CD4-positive, CD25-positive, alpha-beta regulatory T cell (primary cell): ENCODE data around the gene GNG13. TPM values are rescaled to one million over a fixed set of nuclear protein-coding genes. Genes with fewer than 3 reads are reported as not detected.
"Not testable (repeated sequence)": the region's sequence is repeated elsewhere in the genome, so short reads cannot be mapped to it uniquely, and the experiment has no call there.

Experiments used
- ATAC-seq, 2 donors: fragments of 150-1000 bp; cut with Tn5 transposase; one replicate each; pipeline ENCODE4 v1.10.0; 2021; ENCODE audit warnings: low read depth in 2 of 2, moderate number of reproducible peaks in 2 of 2, moderate library complexity in 1 of 2
- DNase-seq, 3 donors: peaks; one replicate each; pipeline versions ENCODE4 v3.0.0 to v3.0.0-alpha.2; 2012 to 2022; ENCODE audit warnings: mixed read lengths in 1 of 3
- H3K27ac ChIP-seq: one replicate; pipeline ENCODE4 v1.7.0; 2013; ENCODE audit warnings: mild to moderate bottlenecking, low read length; ENCODE audit not compliant: insufficient read depth, poor library complexity, severe bottlenecking
- H3K27me3 ChIP-seq: one replicate; pipeline ENCODE4 v1.7.0; 2013; ENCODE audit warnings: low read length; ENCODE audit not compliant: control insufficient read depth, insufficient read depth
- H3K36me3 ChIP-seq: one replicate; pipeline ENCODE4 v1.7.0; 2013; ENCODE audit warnings: mild to moderate bottlenecking, low read length, moderate library complexity; ENCODE audit not compliant: control insufficient read depth, insufficient read depth
- H3K4me1 ChIP-seq: 2 replicates; pipeline ENCODE4 v1.7.0; 2013; ENCODE audit warnings: mild to moderate bottlenecking, low read length; ENCODE audit not compliant: insufficient read depth, control insufficient read depth, poor library complexity, severe bottlenecking
- H3K4me3 ChIP-seq: one replicate; pipeline ENCODE4 v1.7.0; 2013; ENCODE audit warnings: low read depth, mild to moderate bottlenecking, low read length, moderate library complexity
- H3K9me3 ChIP-seq, 2 experiments: 1 replicate in 1 of 2; 2 replicates in 1 of 2; pipeline ENCODE4 v1.7.0; 2013; ENCODE audit warnings: low read length in 2 of 2, mild to moderate bottlenecking in 1 of 2, moderate library complexity in 1 of 2; ENCODE audit not compliant: control insufficient read depth in 2 of 2
- H3K27ac Mint-ChIP-seq, 3 donors: one replicate each; pipeline ENCODE4 v1.8.0; 2020 to 2022; ENCODE audit warnings: mild to moderate bottlenecking in 3 of 3, mixed read lengths in 3 of 3, moderate library complexity in 2 of 3
- H3K27me3 Mint-ChIP-seq: one replicate; pipeline ENCODE4 v1.8.0; 2022; ENCODE audit warnings: mild to moderate bottlenecking, mixed read lengths
- H3K36me3 Mint-ChIP-seq: one replicate; pipeline ENCODE4 v1.8.0; 2020; ENCODE audit warnings: mixed read lengths
- H3K4me1 Mint-ChIP-seq, 4 donors: one replicate each; pipeline ENCODE4 v1.8.0; 2020 to 2022; ENCODE audit warnings: mixed read lengths in 4 of 4, mild to moderate bottlenecking in 1 of 4
- H3K4me3 Mint-ChIP-seq, 4 donors: one replicate each; pipeline ENCODE4 v1.8.0; 2020 to 2022; ENCODE audit warnings: mild to moderate bottlenecking in 4 of 4, mixed read lengths in 4 of 4, moderate library complexity in 3 of 4
- H3K9me3 Mint-ChIP-seq, 7 donors: one replicate each; pipeline ENCODE4 v1.8.0; 2020 to 2022; ENCODE audit warnings: mixed read lengths in 7 of 7, mild to moderate bottlenecking in 3 of 7, moderate library complexity in 2 of 7
- polyA plus RNA-seq, 4 donors: library from polyadenylated mRNA; unstranded; fragments of 300-500 nt; fragmentation: Illumina TruSeq; gene quantifications; one replicate each; pipeline ENCODE4 v1.2.3, GENCODE V29; 2021
- total RNA-seq: library from RNA; stranded (reverse); gene quantifications from one replicate; pipeline ENCODE4 v1.2.3, GENCODE V29; 2022

GNG13 gene
- total and polyA plus RNA-seq, 5 donors from 2014 or later: not detected

DNA sequence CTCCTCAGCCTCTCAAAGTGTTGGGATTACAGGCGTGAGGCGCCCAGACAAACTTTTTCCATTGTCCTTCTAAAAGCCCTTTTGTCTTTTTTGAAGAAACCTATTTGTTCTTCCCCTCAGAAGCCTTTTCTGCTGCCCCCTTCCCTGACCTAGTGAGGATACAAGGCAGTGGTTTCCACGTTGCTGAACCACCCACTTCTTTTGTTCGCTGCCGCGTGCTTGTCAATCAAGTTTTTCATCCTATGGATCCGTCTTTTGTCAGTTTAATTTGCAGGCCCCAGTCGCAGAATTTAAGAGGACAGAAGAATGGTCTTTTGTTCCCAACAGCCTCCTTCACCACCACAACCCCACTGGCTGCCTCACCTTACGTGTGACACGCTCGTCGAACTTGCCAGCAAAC lies 20.2 kb upstream of the GNG13 start:
- Mint-ChIP-seq H3K9me3 (no peaks in the 10 kb centered on the region), H3K4me1 (peaks cover 0 to 13% (median 7%) of the 10 kb centered on the region in 4 donors), H3K27me3 (peaks cover 8% of the 10 kb centered on the region), H3K4me3 (no peak overlapping the region), H3K36me3 (no peaks in the 10 kb centered on the region), H3K27ac (peak overlapping the region in 1 of 3 donors; percentile 82)
- Histone ChIP-seq H3K9me3 (no peaks in the 10 kb centered on the region), H3K27me3 (peaks cover 6% of the 10 kb centered on the region), H3K4me1 (peaks cover 9% of the 10 kb centered on the region), H3K36me3 (no peaks in the 10 kb centered on the region), H3K27ac (no peak overlapping the region), H3K4me3 (no peak overlapping the region)
- DNase-seq: no peak
- no peak for ATAC-seq

DNA sequence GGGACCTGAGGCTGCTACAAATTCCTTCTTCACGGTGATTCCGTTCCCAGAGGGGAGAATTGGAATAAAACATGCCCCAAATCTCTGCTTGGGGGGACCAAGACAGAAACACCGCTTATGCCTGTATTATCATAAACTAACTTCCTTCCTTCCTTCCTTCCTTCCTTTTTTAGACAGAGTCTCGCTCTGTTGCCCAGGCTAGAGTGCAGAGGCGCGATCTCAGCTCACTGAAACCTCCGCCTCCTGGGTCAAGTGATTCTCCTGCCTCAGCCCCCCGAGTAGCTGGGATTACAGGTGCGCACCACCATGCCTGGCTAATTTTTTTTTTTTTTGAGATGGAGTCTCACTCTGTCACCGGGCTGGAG lies 19.5 kb upstream of the GNG13 start:
- not testable (repeated sequence) for H3K4me3 ChIP-seq, H3K9me3 Mint-ChIP-seq, H3K27me3 ChIP-seq, H3K27ac ChIP-seq, H3K4me3 Mint-ChIP-seq, H3K9me3 ChIP-seq, H3K36me3 Mint-ChIP-seq, H3K27ac Mint-ChIP-seq, H3K36me3 ChIP-seq, DNase-seq, ATAC-seq, H3K4me1 ChIP-seq
- Mint-ChIP-seq H3K4me1 (peaks cover 0 to 13% (median 7%) of the 10 kb centered on the region in 4 donors), H3K27me3 (peaks cover 13% of the 10 kb centered on the region)

DNA sequence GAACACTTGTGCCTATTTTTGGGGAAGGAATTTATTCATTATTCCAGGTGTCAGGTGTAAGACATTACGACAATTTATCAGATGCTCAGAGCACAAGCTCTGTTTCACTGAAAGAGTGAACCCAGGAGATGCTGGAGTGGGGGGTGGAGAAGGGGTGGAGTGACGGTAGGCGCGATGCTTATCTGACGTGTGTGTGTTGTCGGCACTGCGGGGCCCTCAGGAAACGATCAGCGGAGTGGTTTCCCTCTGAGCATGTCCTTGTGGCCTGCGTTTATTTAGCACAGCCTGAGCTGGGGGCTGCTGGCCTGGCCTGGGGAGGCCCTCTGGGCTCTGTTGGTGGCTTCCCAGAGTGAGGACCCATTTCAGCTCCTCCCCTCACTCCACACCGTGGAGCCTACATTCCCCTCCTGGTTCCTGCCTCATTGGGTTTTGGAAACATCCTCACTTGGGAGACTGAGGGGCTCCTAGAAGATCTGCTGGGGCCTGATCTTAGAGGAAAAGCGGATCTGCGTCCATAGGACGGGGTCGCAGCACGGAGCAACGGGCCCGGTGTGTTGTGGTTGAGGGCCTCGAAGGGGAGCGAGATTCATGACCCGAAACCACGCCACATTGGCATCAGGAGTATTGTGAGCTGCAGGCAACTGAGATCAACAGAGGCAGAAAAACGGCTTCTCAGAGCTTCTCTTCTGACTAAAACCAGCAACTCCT lies 19.0 kb upstream of the GNG13 start:
- peak in 2 of 3 donors; percentile 37 to 40 for DNase-seq
- ATAC-seq: peak; percentile 64 to 68

DNA sequence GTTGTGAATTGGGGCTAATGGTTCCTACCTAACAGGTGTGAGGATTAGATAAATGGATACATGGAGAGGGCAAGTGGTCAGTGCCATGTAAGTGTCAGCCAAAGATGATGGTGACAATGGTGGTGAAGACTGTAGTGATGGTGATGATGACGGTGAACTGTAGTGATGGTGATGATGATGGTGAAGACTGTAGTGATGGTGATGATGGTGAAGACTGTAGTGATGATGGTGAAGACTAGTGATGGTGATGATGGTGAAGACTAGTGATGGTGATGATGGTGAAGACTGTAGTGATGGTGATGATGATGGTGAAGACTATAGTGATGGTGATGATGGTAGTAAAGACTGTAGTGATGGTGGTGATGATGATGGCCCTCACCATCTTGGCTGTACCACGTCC lies 18.1 kb upstream of the GNG13 start:
- Mint-ChIP-seq H3K4me1 (peaks cover 0 to 16% (median 7%) of the 10 kb centered on the region in 4 donors), H3K27me3 (peaks cover 26% of the 10 kb centered on the region), H3K4me3 (no peak overlapping the region), H3K27ac (no peak overlapping the region), H3K9me3 (no peaks in the 10 kb centered on the region), H3K36me3 (no peaks in the 10 kb centered on the region)
- H3K27me3 ChIP-seq: peaks cover 9% of the 10 kb centered on the region
- peaks cover 12% of the 10 kb centered on the region for H3K4me1 ChIP-seq
- no peaks in the 10 kb centered on the region for H3K36me3 ChIP-seq
- no peak overlapping the region for H3K4me3 ChIP-seq
- H3K27ac ChIP-seq: no peak overlapping the region
- ATAC-seq (no peak), DNase-seq (no peak)
- no peaks in the 10 kb centered on the region for H3K9me3 ChIP-seq

More for the DNA sequence above, 19.0 kb upstream of the GNG13 start:
- Mint-ChIP-seq H3K27me3 (peaks cover 18% of the 10 kb centered on the region), H3K9me3 (no peaks in the 10 kb centered on the region), H3K4me3 (peak overlapping the region in 1 of 4 donors; percentile 65), H3K36me3 (no peaks in the 10 kb centered on the region), H3K4me1 (peaks cover 0 to 13% (median 7%) of the 10 kb centered on the region in 4 donors), H3K27ac (peak overlapping the region in 1 of 3 donors; percentile 31)
- Histone ChIP-seq H3K27ac (no peak overlapping the region), H3K4me1 (peaks cover 9% of the 10 kb centered on the region), H3K9me3 (no peaks in the 10 kb centered on the region), H3K4me3 (no peak overlapping the region), H3K36me3 (no peaks in the 10 kb centered on the region), H3K27me3 (peaks cover 7% of the 10 kb centered on the region)

DNA sequence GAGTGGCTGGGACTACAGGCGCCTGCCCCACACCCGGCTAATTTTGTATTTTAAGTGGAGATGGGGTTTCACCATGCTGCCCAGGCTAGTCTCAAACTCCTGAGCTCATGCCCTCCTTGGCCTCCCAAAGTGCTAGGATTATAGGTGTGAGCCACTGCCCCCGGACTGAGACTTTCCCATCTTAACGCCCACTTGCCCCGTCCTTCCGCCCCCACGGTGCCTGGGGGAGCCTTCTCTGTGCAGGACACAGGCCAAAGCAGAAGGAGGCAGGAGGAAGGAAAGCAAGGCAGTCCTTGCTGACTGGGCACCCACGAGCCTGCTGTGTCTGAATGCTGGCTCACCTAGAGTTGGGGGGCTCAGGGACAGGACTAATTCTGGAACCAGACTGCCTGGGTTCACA lies 17.6 kb upstream of the GNG13 start:
- ATAC-seq: no peak
- no peaks in the 10 kb centered on the region for H3K9me3 Mint-ChIP-seq
- H3K4me1 Mint-ChIP-seq: peaks cover 0 to 16% (median 7%) of the 10 kb centered on the region in 4 donors
- no peak overlapping the region for H3K27ac Mint-ChIP-seq
- no peak overlapping the region for H3K4me3 Mint-ChIP-seq
- Histone ChIP-seq H3K4me3 (no peak overlapping the region), H3K4me1 (peaks cover 17% of the 10 kb centered on the region), H3K9me3 (no peaks in the 10 kb centered on the region), H3K36me3 (no peaks in the 10 kb centered on the region), H3K27me3 (peaks cover 9% of the 10 kb centered on the region), H3K27ac (no peak overlapping the region)
- no peaks in the 10 kb centered on the region for H3K36me3 Mint-ChIP-seq
- DNase-seq: no peak
- H3K27me3 Mint-ChIP-seq: peaks cover 26% of the 10 kb centered on the region

DNA sequence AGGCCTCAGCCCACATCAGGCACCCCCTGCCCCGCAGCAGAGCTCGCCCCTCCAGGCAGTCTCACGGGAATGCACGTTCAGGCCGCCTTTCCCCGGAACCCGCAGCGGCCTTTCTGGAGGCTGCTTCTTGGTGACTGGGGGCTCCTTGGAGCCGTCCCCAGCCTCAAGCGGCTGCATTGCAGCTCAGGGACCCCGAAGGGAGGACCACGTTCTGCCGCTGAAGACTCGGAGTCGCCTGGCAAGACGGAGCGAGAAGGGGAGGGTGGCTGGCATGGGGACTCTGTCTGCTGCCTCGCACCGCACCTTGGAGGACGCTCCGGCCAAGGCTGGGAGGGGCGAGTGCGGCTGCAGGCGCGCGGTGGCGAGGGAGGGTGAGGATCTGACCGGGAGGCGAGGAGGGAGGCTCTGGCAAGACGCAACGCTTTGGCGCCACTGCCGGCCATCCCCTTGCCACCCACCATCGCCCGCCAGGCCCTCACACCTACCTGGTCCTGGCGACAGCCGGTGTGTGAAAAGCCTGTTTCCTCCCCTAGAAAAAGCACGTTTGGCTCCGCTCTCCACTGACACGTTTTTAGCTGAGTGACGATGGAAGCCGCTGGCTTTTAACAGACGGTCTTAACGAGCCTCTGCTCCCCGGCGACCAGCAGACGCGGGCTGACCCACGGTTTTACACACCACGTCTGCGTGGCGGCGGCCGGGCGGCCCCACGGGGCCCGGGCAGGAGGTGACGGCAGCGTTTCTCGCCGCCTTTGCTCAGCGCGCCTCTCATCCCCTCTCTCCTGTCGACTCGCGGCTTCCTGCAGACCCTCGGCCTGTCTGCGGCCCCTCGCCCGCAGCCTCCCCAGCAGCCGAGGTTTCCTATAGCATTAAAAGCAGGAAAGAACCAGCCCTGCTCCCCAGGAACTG lies 16.7 kb upstream of the GNG13 start:
- no peaks in the 10 kb centered on the region for H3K36me3 ChIP-seq
- H3K4me1 Mint-ChIP-seq: peaks cover 0 to 16% (median 8%) of the 10 kb centered on the region in 4 donors
- H3K27me3 ChIP-seq: peaks cover 9% of the 10 kb centered on the region
- no peak for ATAC-seq
- H3K27ac ChIP-seq: no peak overlapping the region
- peaks cover 33% of the 10 kb centered on the region for H3K27me3 Mint-ChIP-seq
- no peaks in the 10 kb centered on the region for H3K9me3 ChIP-seq
- no peak overlapping the region for H3K4me3 ChIP-seq
- no peak for DNase-seq
- H3K4me3 Mint-ChIP-seq: no peak overlapping the region
- no peaks in the 10 kb centered on the region for H3K9me3 Mint-ChIP-seq
- no peaks in the 10 kb centered on the region for H3K36me3 Mint-ChIP-seq
- peaks cover 17% of the 10 kb centered on the region for H3K4me1 ChIP-seq
- no peak overlapping the region for H3K27ac Mint-ChIP-seq

DNA sequence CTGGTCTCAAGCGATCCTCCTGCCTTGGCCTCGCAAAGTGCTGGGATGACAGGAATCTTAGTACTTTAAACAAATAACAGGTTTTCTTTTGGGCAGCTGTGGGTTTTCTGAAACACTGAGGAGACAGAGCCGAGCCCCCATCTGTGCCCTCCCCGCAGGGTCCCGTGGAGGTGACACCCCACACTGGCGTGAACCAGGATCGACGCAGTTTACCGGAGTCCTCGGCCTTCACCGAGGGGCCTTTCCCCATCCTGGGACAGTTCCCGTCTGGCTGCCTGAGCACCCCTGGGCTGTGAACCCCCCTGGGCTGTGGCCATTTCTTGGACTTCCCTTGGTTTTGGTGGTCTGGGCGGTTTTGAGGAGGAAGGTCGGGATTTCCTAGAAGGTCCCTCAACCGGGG lies 15.3 kb upstream of the GNG13 start:
- Mint-ChIP-seq H3K27me3 (peaks cover 46% of the 10 kb centered on the region), H3K4me3 (no peak overlapping the region), H3K36me3 (no peaks in the 10 kb centered on the region), H3K9me3 (peaks cover 0 to 3% (median 0%) of the 10 kb centered on the region in 7 donors), H3K27ac (no peak overlapping the region), H3K4me1 (peaks cover 0 to 15% (median 8%) of the 10 kb centered on the region in 4 donors)
- no peak for ATAC-seq
- H3K27me3 ChIP-seq: peaks cover 9% of the 10 kb centered on the region
- peaks cover 17% of the 10 kb centered on the region for H3K4me1 ChIP-seq
- DNase-seq: no peak
- H3K9me3 ChIP-seq: no peaks in the 10 kb centered on the region
- no peak overlapping the region for H3K4me3 ChIP-seq
- no peaks in the 10 kb centered on the region for H3K36me3 ChIP-seq
- no peak overlapping the region for H3K27ac ChIP-seq
